T-helper 2 cell treated with Interferon-gamma antibody and Interleukin-4, amounts not matched to agents 5 μg/mL and 100 μg/mL, for 36 hours (primary cell): ENCODE measurements around the gene HDAC5.

Experiments used
- DNase-seq: peaks from one replicate; pipeline ENCODE4 v3.0.0; 2021; ENCODE audit warnings: low spot score
- H3K27ac Mint-ChIP-seq: one replicate; pipeline ENCODE4 v1.8.0; 2021; ENCODE audit warnings: mild to moderate bottlenecking, mixed read lengths
- H3K27me3 Mint-ChIP-seq: one replicate; pipeline ENCODE4 v1.8.0; 2021; ENCODE audit warnings: low read depth, mixed read lengths
- H3K36me3 Mint-ChIP-seq: one replicate; pipeline ENCODE4 v1.8.0; 2021; ENCODE audit warnings: low read depth, mixed read lengths
- H3K4me1 Mint-ChIP-seq: one replicate; pipeline ENCODE4 v1.8.0; 2021; ENCODE audit warnings: low read depth, mixed read lengths
- H3K4me3 Mint-ChIP-seq: one replicate; pipeline ENCODE4 v1.8.0; 2022; ENCODE audit warnings: mild to moderate bottlenecking, moderate library complexity, mixed read lengths
- H3K9me3 Mint-ChIP-seq: one replicate; pipeline ENCODE4 v1.8.0; 2021; ENCODE audit warnings: mixed read lengths

HDAC5 gene

GRCh38 chr17:44079877-44080821, 43.3 kb downstream of the HDAC5 start:
- H3K27ac Mint-ChIP-seq = no peak overlapping the region
- H3K4me3 Mint-ChIP-seq = no peak overlapping the region
- no peaks in the 10 kb centered on the region for H3K27me3 Mint-ChIP-seq
- H3K9me3 Mint-ChIP-seq = no peaks in the 10 kb centered on the region
- DNase-seq = no peak
- no peaks in the 10 kb centered on the region for H3K4me1 Mint-ChIP-seq
- H3K36me3 Mint-ChIP-seq = peaks cover 11% of the 10 kb centered on the region

- Mint-ChIP-seq H3K36me3 (peaks cover 9% of the 10 kb centered on the region), H3K9me3 (no peaks in the 10 kb centered on the region), H3K27ac (no peak overlapping the region), H3K4me3 (no peak overlapping the region), H3K4me1 (no peaks in the 10 kb centered on the region), H3K27me3 (no peaks in the 10 kb centered on the region)
- DNase-seq = no peak
Measured at GRCh38 chr17:44078412-44078811, 45.0 kb downstream of the HDAC5 start.

DNA sequence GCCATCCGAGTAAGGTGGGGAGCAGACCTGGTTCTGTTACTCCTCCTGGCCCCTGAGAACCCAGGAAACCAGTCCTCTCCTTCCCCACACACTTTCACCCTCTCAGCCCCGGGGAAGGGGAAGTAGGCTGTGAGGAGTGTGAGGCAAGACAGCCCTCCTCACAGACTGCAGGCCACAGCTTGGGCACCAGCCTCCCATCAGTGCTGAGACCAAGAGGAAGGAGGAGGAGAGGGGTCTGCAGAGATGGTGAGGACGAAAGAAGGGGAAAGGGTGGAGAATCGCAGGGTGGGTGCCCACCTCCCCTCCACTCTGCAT, 45.9 kb downstream of the HDAC5 start:
- no peaks in the 10 kb centered on the region for H3K4me1 Mint-ChIP-seq
- no peak overlapping the region for H3K4me3 Mint-ChIP-seq
- peaks cover 8% of the 10 kb centered on the region for H3K36me3 Mint-ChIP-seq
- H3K27ac Mint-ChIP-seq = no peak overlapping the region
- no peak for DNase-seq
- no peaks in the 10 kb centered on the region for H3K27me3 Mint-ChIP-seq
- no peaks in the 10 kb centered on the region for H3K9me3 Mint-ChIP-seq

- Mint-ChIP-seq H3K4me3 (no peak overlapping the region), H3K9me3 (no peaks in the 10 kb centered on the region), H3K4me1 (peaks cover 2% of the 10 kb centered on the region), H3K27ac (no peak overlapping the region), H3K27me3 (no peaks in the 10 kb centered on the region), H3K36me3 (peaks cover 4% of the 10 kb centered on the region)
- DNase-seq = no peak
Measured at GRCh38 chr17:44076716-44077594, 46.5 kb downstream of the HDAC5 start.

DNA sequence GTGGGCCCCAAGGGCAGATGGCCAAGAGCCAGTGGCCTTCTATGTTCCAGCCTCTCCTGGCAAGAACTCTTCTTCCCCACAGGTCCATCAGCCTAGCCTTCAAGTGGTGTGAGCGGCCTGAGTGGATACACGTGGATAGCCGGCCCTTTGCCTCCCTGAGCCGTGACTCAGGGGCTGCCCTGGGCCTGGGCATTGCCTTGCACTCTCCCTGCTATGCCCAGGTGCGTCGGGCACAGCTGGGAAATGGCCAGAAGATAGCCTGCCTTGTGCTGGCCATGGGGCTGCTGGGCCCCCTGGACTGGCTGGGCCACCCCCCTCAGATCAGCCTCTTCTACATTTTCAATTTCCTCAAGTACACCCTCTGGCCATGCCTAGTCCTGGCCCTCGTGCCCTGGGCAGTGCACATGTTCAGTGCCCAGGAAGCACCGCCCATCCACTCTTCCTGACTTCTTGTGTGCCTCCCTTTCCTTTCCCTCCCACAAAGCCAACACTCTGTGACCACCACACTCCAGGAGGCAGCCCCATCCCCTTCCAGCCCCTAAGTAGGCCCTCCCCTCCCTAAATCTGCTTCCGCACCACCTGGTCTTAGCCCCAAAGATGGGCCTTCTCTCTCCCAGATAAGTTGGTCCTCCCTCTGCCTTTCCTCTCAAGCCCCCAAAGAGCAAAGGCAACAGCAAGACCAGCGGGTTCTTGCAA, 47.7 kb downstream of the HDAC5 start:
- H3K27me3 Mint-ChIP-seq = no peaks in the 10 kb centered on the region
- H3K27ac Mint-ChIP-seq = no peak overlapping the region
- H3K36me3 Mint-ChIP-seq = peaks cover 4% of the 10 kb centered on the region

GRCh38 chr17:44074911-44075285, 48.5 kb downstream of the HDAC5 start:
- Mint-ChIP-seq H3K27ac (no peak overlapping the region), H3K9me3 (no peaks in the 10 kb centered on the region), H3K4me3 (no peak overlapping the region)

More for the DNA sequence above, 47.7 kb downstream of the HDAC5 start:
- no peak overlapping the region for H3K4me3 Mint-ChIP-seq
- H3K9me3 Mint-ChIP-seq = no peaks in the 10 kb centered on the region
- peaks cover 11% of the 10 kb centered on the region for H3K4me1 Mint-ChIP-seq
- DNase-seq = no peak

DNA sequence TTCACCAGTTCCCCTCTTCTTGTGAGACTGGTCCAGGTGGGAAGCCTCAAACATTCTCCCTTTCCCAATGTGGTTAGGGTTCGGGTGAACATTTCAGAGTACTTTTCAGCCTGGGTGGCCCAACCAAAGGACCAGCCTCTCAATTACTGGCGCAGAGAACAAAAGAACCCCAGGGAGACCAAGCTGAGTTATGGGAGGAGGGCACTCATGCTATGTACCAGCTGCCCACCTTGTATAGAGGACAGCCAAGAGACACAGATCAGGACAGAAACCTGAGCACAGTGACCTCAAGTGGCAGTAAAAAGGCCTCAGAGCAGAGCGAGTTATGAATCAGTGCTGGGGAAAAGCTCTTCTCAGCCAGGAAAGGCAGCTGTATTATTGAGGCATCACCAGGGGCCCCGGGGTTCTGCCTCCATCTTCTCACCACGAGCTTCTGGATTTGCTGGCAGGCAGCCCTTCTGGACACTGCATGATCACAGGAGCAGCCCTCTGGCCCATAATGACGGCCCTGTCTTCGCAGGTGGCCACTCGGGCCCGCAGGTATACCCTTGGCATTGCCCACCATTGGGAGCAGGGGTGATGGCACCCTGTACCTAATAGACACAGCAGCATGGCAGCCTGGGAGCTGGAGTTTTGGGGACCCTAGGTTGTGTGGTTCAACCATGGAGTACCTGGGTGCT, 49.1 kb downstream of the HDAC5 start:
- Mint-ChIP-seq H3K9me3 (no peaks in the 10 kb centered on the region), H3K4me1 (peaks cover 20% of the 10 kb centered on the region), H3K36me3 (peaks cover 1% of the 10 kb centered on the region), H3K27me3 (no peaks in the 10 kb centered on the region), H3K27ac (no peak overlapping the region), H3K4me3 (no peak overlapping the region)
- no peak for DNase-seq

More at GRCh38 chr17:44074911-44075285, 48.5 kb downstream of the HDAC5 start:
- Mint-ChIP-seq H3K36me3 (peaks cover 1% of the 10 kb centered on the region), H3K4me1 (peaks cover 18% of the 10 kb centered on the region), H3K27me3 (no peaks in the 10 kb centered on the region)
- no peak for DNase-seq

- Mint-ChIP-seq H3K27me3 (no peaks in the 10 kb centered on the region), H3K9me3 (no peaks in the 10 kb centered on the region), H3K4me3 (peak overlapping the region; percentile 96), H3K36me3 (peaks cover 1% of the 10 kb centered on the region), H3K27ac (peak overlapping the region; percentile 93), H3K4me1 (peaks cover 24% of the 10 kb centered on the region)
- DNase-seq = no peak
Measured at GRCh38 chr17:44071772-44072171, 51.7 kb downstream of the HDAC5 start.

GRCh38 chr17:44071198-44071520, 52.3 kb downstream of the HDAC5 start:
- Mint-ChIP-seq H3K27ac (peak overlapping the region; percentile 93), H3K4me1 (peaks cover 28% of the 10 kb centered on the region), H3K36me3 (peaks cover 1% of the 10 kb centered on the region), H3K27me3 (no peaks in the 10 kb centered on the region), H3K9me3 (no peaks in the 10 kb centered on the region), H3K4me3 (peak overlapping the region; percentile 96)
- no peak for DNase-seq

- no peaks in the 10 kb centered on the region for H3K27me3 Mint-ChIP-seq
- H3K27ac Mint-ChIP-seq = peak within 1 kb of the TSS; percentile 93
- peak within 1 kb of the TSS; percentile 96 for H3K4me3 Mint-ChIP-seq
- peak; percentile 89 for DNase-seq
- H3K4me1 Mint-ChIP-seq = peaks cover 30% of the 10 kb centered on the region
- peaks cover 1% of the 10 kb centered on the region for H3K36me3 Mint-ChIP-seq
- no peaks in the 10 kb centered on the region for H3K9me3 Mint-ChIP-seq
Measured at GRCh38 chr17:44070455-44071197, 52.8 kb downstream of the HDAC5 start, which contains the start of gene G6PC3. Gene G6PC3 (plus strand): TSS chr17:44070735. CDS start chr17:44070966, 231 bp downstream.

GRCh38 chr17:44069974-44070454, 53.4 kb downstream of the HDAC5 start:
- peak overlapping the region; percentile 93 for H3K27ac Mint-ChIP-seq
- peak overlapping the region; percentile 96 for H3K4me3 Mint-ChIP-seq
- no peaks in the 10 kb centered on the region for H3K9me3 Mint-ChIP-seq
- no peaks in the 10 kb centered on the region for H3K27me3 Mint-ChIP-seq
- peaks cover 32% of the 10 kb centered on the region for H3K4me1 Mint-ChIP-seq
- H3K36me3 Mint-ChIP-seq = no peaks in the 10 kb centered on the region
- DNase-seq = no peak

- no peaks in the 10 kb centered on the region for H3K9me3 Mint-ChIP-seq
- peaks cover 10% of the 10 kb centered on the region for H3K36me3 Mint-ChIP-seq
- H3K4me1 Mint-ChIP-seq = peaks cover 40% of the 10 kb centered on the region
- DNase-seq = no peak
- peak overlapping the region; percentile 92 for H3K27ac Mint-ChIP-seq
- no peaks in the 10 kb centered on the region for H3K27me3 Mint-ChIP-seq
- no peak overlapping the region for H3K4me3 Mint-ChIP-seq
Measured at GRCh38 chr17:44067545-44067940, 55.9 kb downstream of the HDAC5 start.
